Testis (tissue), 2 donors: ENCODE measurements around the gene NNMT.

ENCODE experiments used
- CTCF ChIP-seq, 3 experiments: fragments of 450-650 bp in 2 of 3; fragments of 200-600 bp in 1 of 3; sonication (generic) in 1 of 3; IDR thresholded peaks; one replicate each; pipeline ENCODE4 v1.5.1; 2016 to 2019; ENCODE audit warnings: antibody characterized with exemption in 3 of 3, mild to moderate bottlenecking in 2 of 3, moderate library complexity in 1 of 3
- POLR2A ChIP-seq: fragments of 450-650 bp; IDR thresholded peaks from one replicate; pipeline ENCODE4 v1.6.1; 2017; ENCODE audit warnings: antibody characterized with exemption, mild to moderate bottlenecking, moderate library complexity

- TF ChIP-seq CTCF (IDR thresholded peaks at IDR 0.05) (no peak), POLR2A (no peak)
Measured at GRCh38 chr11:114293201-114293711, 2.9 kb upstream of the NNMT start.
